IPS-18c (cell line): Measurements from ENCODE around the gene C20orf204.

Experiments used
- H3K4me3 ChIP-seq: 2 replicates; pipeline ENCODE4 v1.7.0; 2013; ENCODE audit warnings: low read depth, mild to moderate bottlenecking, low read length, moderate library complexity; ENCODE audit not compliant: insufficient read depth
- H3K9me3 ChIP-seq: one replicate; pipeline ENCODE4 v1.6.1; 2013; ENCODE audit warnings: mild to moderate bottlenecking, low read length, moderate library complexity; ENCODE audit not compliant: control insufficient read depth, insufficient read depth

The C20orf204 gene

GRCh38 chr20:64024141-64024990 lies 11.6 kb upstream of the C20orf204 start:
- no peaks in the 10 kb centered on the region for H3K9me3 ChIP-seq
- H3K4me3 ChIP-seq = no peak overlapping the region

DNA sequence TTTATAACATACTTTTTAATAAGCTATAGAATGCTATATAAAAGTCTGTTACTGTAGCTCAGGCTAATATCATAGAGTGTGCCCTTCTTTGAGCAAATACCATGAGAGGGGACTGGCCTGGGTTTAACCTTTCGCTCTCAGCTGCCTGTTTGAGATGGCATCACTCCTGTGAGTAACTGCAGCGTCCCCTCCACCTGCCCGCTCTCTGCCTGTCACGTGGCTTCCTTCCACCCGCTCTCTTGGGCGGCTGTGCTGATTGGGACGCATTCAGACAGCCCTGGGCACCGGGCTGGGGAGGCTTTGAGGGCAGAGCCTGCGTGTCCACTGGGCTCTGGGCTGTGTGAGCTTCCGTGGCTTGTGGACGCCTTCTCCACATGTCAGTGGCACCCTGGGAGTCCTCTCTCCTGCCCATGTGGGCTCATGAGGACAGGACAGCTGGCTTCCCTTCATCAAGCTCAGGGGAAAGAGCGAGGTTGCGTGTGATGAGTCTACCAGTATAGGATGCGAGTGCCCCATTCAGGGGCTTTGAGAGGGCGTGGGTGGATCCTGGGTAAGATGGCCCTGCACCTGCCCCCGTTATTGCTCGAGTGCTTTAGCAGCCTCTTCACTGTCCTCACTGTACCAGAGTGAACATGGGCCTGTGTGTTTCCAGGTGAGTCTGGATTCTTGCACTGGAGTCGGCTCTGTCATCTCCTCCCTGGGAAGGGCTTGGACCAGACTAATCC lies 10.7 kb upstream of the C20orf204 start:
- no peak overlapping the region for H3K4me3 ChIP-seq
- H3K9me3 ChIP-seq = no peaks in the 10 kb centered on the region

GRCh38 chr20:64025826-64026412 lies 10.1 kb upstream of the C20orf204 start:
- Histone ChIP-seq H3K9me3 (no peaks in the 10 kb centered on the region), H3K4me3 (no peak overlapping the region)

- no peaks in the 10 kb centered on the region for H3K9me3 ChIP-seq
- no peak overlapping the region for H3K4me3 ChIP-seq
Observed at GRCh38 chr20:64027981-64028685, 7.8 kb upstream of the C20orf204 start.

- H3K9me3 ChIP-seq = no peaks in the 10 kb centered on the region
- H3K4me3 ChIP-seq = no peak overlapping the region
Observed at GRCh38 chr20:64029293-64030117, 6.5 kb upstream of the C20orf204 start.

DNA sequence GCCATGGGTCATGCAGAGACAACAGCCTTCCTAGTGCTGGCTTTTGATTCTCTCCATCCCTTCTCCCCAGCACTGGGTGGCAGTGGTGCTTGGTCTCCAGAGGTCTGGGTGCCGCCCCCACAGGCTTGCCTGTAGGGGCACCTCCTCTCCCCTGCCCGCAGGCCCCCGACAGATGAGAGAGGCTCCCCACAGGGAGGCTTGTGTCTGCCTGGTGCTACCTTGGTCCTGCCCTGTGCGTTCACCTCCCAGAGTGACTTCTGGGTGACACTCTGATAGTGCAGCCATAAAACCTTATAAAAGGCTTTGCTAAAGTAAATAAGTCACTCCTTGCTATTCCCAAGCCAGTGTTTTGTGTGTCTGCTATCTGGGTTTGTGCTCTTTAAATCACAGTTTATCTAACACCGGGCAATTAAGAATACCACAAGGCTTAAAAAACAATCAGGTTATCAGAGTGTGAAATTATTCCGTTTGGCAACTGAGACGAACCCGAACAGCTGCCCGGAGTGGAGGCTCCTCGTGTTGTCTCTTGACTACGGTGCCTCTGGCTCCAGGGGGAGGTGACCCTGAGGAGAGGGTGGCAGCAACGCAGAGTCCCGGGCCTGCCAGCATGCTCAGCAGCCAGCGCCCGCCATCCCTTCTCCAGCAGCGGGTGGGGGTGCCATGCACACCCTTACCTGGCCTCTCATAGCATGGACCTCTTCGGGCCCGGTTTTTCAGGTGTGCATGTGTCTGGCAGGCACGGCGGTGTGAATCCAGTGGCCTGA lies 5.4 kb upstream of the C20orf204 start:
- H3K9me3 ChIP-seq = no peaks in the 10 kb centered on the region
- H3K4me3 ChIP-seq = no peak overlapping the region

DNA sequence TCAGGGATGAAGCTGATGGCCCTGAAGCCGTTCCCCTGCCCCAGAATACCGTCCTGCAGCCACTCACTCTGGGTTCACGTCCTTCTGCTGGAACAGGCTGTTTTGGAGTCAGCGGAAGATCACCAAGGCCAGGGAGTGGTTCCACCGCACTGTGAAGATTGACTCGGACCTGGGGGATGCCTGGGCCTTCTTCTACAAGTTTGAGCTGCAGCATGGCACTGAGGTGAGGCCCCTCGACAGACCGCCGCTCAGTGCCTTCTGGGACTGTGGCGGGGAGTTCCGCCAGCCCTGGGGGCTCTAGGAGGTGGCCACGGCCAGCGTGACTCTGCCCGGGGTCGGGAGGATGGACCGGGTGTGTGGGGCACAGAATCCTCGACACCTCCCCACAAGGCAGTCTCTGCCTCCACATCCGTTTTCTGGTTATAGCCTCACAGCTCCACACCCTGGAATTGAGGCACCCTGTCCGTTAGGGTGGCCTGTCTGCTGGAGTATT lies 4.1 kb upstream of the C20orf204 start:
- no peak overlapping the region for H3K4me3 ChIP-seq
- no peaks in the 10 kb centered on the region for H3K9me3 ChIP-seq

DNA sequence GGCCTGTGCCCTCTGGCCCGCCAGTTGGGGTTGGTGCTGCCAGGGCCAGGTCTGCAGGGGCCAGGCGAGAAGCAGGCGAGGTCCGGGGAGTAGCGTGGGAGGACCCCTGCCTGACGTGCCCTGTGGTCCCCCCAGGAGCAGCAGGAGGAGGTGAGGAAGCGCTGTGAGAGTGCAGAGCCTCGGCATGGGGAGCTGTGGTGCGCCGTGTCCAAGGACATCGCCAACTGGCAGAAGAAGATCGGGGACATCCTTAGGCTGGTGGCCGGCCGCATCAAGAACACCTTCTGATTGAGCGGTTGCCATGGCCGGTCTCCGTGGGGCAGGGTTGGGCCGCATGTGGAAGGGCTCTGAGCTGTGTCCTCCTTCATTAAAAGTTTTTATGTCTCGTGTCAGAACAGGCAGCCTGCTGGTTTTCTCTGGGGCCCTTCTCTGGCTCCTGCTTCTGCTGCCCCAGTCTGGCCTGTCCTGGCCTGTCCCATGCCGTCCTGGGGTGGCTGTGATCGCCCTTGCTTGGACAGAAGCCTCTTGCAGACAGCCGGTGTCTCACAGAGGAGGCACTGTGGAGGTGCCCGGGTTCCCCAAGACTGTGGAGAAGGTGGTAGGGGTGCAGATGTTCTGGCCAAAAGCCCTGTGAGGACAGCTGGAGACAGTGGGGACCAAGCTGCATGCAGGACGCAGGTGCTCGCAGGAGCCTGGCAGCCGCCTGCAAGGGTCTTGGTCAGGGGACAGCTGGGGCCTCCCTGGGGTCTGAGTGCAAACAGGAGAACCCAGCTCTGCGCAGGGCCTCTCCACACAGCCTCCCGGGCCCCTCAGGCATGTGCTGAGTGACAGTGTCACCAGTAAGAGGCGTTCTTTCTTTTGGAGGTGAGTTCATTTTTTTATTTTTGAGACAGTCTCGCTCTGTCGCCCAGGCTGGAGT lies 3.0 kb upstream of the C20orf204 start:
- Histone ChIP-seq H3K4me3 (no peak overlapping the region), H3K9me3 (no peaks in the 10 kb centered on the region)

DNA sequence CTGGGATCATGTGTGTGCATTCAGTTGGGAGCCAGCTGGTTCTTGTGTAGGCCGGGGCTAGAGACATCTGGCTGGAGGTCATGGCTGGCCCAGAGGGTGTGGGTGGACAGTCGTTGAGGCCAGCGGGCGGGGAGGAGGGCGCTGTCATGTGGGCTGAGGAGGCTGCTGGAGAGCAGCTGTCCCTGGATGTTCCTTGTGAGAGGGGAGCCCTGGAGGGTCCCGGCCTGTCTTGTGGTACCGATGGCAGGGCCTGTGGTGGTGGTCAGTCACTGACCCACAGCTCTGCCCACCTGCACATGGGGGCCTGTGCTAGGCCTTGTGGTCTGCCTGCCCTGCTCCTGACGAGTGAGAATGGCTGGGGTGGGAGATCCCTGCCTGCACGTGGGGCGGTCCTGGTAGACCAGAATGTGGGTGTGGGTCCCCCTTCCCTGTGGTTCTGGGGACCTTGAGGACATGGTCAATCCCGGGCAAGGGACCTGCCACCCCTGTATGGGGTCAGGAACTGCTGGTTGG lies 1.9 kb upstream of the C20orf204 start:
- no peaks in the 10 kb centered on the region for H3K9me3 ChIP-seq
- H3K4me3 ChIP-seq = no peak overlapping the region

GRCh38 chr20:64035066-64035932 lies 683 bp upstream of the C20orf204 start:
- Histone ChIP-seq H3K4me3 (no peak overlapping the region), H3K9me3 (no peaks in the 10 kb centered on the region)

DNA sequence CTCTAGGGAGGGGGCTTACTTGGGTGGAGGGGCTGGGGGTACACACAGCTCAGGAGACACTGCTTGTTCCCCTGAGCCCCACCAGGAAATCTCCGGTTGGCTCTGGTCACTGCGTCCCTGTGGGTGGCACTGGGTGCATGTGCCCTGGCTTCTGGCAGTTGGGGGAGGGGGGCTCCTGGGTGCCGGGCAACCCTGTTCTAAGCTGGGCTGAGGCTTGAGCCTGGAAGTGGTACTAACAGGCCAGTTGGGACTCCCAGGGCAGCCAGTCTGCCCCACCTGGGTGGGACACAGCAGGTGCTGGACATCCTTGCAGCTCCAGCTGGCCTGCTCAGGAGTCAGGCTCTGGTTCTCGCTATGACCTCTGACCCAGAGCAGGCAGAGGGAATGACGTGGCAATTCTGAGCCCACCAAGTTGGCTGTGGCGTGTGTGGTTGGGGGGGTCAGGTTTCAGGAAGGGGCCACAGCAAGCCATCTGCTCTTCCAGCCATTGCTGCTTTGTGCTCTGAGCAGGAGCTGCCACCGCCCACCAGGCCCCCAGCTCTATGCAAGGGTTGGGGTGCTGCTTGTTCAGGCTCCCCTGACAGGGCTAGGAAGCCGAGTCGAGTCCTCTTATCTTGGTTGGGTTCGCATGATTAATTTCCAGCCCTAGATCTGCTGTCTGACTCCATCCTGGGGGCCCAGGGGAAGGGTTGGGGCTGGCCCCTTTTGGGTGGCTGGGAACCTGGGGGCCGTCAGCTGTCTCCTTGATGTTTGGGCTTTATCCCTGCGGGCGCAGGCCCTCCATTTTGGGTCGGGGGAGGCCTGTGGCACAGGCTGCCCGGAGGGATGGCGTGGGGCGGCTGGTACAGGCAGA lies 590 bp downstream of the C20orf204 start:
- Histone ChIP-seq H3K9me3 (no peaks in the 10 kb centered on the region), H3K4me3 (no peak overlapping the region)

DNA sequence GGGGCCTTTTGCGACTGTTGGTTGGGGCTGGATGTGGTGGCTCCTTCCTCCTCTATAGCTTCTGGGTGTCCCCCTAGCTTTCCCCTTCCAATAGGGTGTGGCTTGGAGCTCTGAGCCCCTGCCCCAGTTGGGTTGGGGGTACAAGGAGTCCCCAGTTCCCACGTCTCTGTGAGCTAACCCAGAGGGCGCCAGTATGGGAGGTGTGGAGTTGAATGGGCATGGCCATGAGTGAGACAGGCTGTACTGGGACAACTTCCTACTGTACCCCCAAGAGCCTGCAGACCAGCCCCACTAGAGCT lies 1.2 kb downstream of the C20orf204 start:
- Histone ChIP-seq H3K9me3 (no peaks in the 10 kb centered on the region), H3K4me3 (no peak overlapping the region)

- Histone ChIP-seq H3K9me3 (no peaks in the 10 kb centered on the region), H3K4me3 (peak overlapping the region; percentile 71)
Observed at GRCh38 chr20:64037498-64038213, 1.7 kb downstream of the C20orf204 start.
